Body of pancreas (tissue), 4 donors: ENCODE results near the gene MRPS18A. TPM values are rescaled to one million over a fixed set of nuclear protein-coding genes. Genes with fewer than 3 reads are reported as not detected.

Source experiments
- ATAC-seq: fragments of 150-250 bp; one replicate; pipeline ENCODE4 v1.9.1; 2016
- DNase-seq, 4 donors: peaks; one replicate each; pipeline ENCODE4 v3.0.0-alpha.2; 2019
- H3K27ac ChIP-seq, 4 donors: fragments of 200-600 bp; sonication (generic); 1 replicate in 3 of 4; 2 replicates in 1 of 4; pipeline versions ENCODE4 v1.5.1 to v1.6.1; 2016 to 2019; ENCODE audit warnings: mild to moderate bottlenecking in 1 of 4, mixed read lengths in 1 of 4, moderate library complexity in 1 of 4
- H3K27me3 ChIP-seq, 2 donors: fragments of 200-600 bp; sonication (generic); one replicate each; pipeline ENCODE4 v1.6.0; 2016; ENCODE audit warnings: mild to moderate bottlenecking in 1 of 2
- H3K36me3 ChIP-seq, 2 donors: fragments of 200-600 bp; sonication (generic); replicated peaks in 1 of 2; 2 replicates each; pipeline ENCODE4 v1.5.1; 2016; ENCODE audit warnings: low read depth in 2 of 2; ENCODE audit not compliant: insufficient read depth in 1 of 2
- H3K4me1 ChIP-seq: fragments of 200-600 bp; sonication (generic); one replicate; pipeline ENCODE4 v1.6.0; 2016
- H3K4me3 ChIP-seq, 2 donors: fragments of 200-600 bp; sonication (generic); 1 replicate in 1 of 2; 2 replicates in 1 of 2; pipeline ENCODE4 v1.5.1; 2016 to 2019
- H3K9me3 ChIP-seq, 3 donors: fragments of 200-600 bp; sonication (generic); 1 replicate in 2 of 3; 2 replicates in 1 of 3; pipeline ENCODE4 v1.5.1; 2016
- POLR2A ChIP-seq, 3 donors: fragments of 450-650 bp; IDR thresholded peaks; one replicate each; pipeline ENCODE4 v1.6.1; 2016; ENCODE audit warnings: antibody characterized with exemption in 3 of 3, mild to moderate bottlenecking in 2 of 3
- WGBS, 2 donors: methylation state at CpG; one replicate each; pipeline ENCODE4 v1.1.5; 2017; 5-methylcytosine and 5-hydroxymethylcytosine counted together
- intact Hi-C: fragments of 100-400 bp; cut with DNase I; formaldehyde crosslinking; loops from one replicate; pipeline ENCODE4 v1.15.1; 2023
- total RNA-seq, 2 donors: library from RNA; depleted of rRNA; stranded (reverse); fragments of >200 nt; gene quantifications; one replicate each; pipeline ENCODE4 v1.1.0, GENCODE V29; 2016
- TF ChIP-seq, protein P1 (sequence below), 7 experiments: fragments of 450-650 bp in 4 of 7; fragments of 200-600 bp in 3 of 7; sonication (generic) in 3 of 7; IDR thresholded peaks; one replicate each; pipeline ENCODE4 v1.5.1; 2016 to 2019; ENCODE audit warnings: antibody characterized with exemption in 7 of 7

The MRPS18A gene
- total RNA-seq, 2 donors from 2014 or later = 16.9 to 36.3 TPM

DNA sequence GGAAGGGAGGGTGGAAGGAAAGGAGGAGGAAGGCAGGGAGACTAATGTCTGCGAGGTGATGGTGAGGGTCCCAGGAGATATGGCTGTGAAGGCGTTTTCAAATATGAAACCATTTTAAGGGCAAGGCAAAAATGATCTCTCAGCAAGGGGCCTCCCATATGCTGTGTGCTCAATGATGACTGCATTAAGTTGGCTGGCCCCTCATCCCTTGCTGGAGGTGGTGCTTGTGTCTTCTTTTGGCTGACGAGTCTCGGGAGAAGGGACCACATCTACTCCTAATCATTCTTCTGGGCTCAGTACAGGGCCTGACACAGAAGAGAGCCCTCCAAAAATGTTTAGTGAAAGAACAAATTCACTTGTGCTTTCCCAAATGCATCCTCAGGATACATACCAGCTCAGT is 23.0 kb upstream of the MRPS18A start:
- intact Hi-C loops = no loop called here
- peaks cover 3% of the 10 kb centered on the region for H3K4me1 ChIP-seq
- H3K27ac ChIP-seq = no peak overlapping the region

DNA sequence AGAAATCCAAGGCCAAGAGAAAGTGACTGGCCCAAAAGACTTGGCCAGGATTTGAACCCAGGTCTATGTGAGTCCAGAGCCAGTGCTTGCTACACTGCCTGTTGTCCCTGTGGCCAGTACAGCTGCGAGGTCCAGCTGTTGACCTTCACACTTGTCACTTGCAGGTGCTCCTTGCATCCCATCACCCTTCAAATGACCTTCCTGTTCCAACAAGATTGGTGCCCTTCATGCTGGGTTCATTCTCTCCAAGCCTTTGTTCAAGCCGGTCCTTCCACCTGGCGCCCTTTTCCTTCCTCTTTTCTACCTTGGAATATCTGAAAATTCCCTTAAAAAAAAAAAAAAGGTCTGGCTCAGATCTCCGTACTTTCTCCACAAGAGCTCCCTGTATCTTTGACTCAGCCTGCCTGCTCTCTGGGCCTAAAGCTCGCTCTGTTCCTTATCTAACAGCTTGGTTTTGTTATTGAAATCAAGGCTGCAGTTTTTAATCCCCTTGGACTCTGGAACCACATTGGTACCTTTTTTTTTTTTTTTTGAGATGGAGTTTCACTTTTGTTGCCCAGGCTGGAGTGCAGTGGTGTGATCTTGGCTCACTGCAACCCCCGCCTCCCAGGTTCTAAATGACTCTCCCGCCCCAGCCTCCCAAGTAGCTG is 22.2 kb upstream of the MRPS18A start:
- no peak for ATAC-seq
- no peaks in the 10 kb centered on the region for H3K36me3 ChIP-seq
- no peak for TF ChIP-seq POLR2A (IDR thresholded peaks at IDR 0.05)
- TF ChIP-seq, protein P1, sequence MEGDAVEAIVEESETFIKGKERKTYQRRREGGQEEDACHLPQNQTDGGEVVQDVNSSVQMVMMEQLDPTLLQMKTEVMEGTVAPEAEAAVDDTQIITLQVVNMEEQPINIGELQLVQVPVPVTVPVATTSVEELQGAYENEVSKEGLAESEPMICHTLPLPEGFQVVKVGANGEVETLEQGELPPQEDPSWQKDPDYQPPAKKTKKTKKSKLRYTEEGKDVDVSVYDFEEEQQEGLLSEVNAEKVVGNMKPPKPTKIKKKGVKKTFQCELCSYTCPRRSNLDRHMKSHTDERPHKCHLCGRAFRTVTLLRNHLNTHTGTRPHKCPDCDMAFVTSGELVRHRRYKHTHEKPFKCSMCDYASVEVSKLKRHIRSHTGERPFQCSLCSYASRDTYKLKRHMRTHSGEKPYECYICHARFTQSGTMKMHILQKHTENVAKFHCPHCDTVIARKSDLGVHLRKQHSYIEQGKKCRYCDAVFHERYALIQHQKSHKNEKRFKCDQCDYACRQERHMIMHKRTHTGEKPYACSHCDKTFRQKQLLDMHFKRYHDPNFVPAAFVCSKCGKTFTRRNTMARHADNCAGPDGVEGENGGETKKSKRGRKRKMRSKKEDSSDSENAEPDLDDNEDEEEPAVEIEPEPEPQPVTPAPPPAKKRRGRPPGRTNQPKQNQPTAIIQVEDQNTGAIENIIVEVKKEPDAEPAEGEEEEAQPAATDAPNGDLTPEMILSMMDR (IDR thresholded peaks at IDR 0.05) = no peak
- no peak overlapping the region for H3K27ac ChIP-seq
- peaks cover 11% of the 10 kb centered on the region for H3K4me1 ChIP-seq
- H3K4me3 ChIP-seq = no peak overlapping the region
- no peak for DNase-seq
- intact Hi-C loops = no loop called here
- no peaks in the 10 kb centered on the region for H3K27me3 ChIP-seq
- H3K9me3 ChIP-seq = no peaks in the 10 kb centered on the region
- WGBS, 2 donors = 71 to 77% methylated on average over 7 of the region's 7 CpGs

More for the DNA sequence above, 23.0 kb upstream of the MRPS18A start:
- 46 to 62% methylated on average over 4 of the region's 4 CpGs for WGBS, 2 donors
- no peak for ATAC-seq
- no peak for DNase-seq
- Histone ChIP-seq H3K27me3 (no peaks in the 10 kb centered on the region), H3K36me3 (no peaks in the 10 kb centered on the region), H3K9me3 (no peaks in the 10 kb centered on the region), H3K4me3 (no peak overlapping the region)
- no peak for TF ChIP-seq POLR2A (IDR thresholded peaks at IDR 0.05)
- TF ChIP-seq, protein P1 (IDR thresholded peaks at IDR 0.05) = no peak

DNA sequence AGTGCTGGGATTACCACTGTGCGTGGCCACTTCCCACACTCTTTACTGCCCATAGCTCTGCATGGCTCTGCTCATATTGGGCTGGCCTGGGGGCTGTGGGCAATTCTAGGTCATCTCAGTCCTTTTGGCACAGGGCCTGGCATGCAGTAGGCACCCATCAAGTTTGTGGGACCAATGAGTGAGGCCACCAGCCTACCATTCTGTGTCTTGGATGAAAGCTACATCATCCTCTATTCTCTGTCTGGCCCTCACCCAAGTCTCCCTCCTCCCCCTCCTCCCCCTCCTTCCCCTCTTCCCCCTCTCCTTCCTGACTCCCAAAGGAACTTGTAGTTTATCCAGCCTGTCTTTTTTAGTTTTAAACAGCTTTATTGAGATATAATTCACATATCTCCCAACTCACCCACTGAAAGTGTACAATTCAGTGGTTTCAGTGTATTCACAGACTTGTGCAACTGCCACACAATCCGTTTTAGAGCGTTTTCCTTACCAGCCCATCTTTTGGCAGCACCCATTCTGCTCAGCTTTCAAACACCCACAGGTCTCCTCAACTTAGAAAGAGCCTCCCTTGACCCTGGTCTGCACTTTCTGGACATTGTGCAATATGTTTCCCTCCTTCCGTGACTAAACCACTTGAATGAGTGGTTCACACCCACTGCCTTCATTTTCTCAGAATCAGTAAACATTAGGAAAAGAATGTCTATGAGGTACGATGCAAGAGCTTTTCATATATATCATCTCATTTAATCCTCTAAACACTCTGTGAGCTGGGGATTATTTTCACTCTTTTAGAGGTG is 21.5 kb upstream of the MRPS18A start:
- H3K36me3 ChIP-seq = no peaks in the 10 kb centered on the region
- H3K4me1 ChIP-seq = peaks cover 18% of the 10 kb centered on the region
- DNase-seq (peak in 1 of 4 donors; percentile 33), ATAC-seq (no peak)
- 61 to 66% methylated on average over 4 to 5 of the region's 5 CpGs for WGBS, 2 donors
- H3K4me3 ChIP-seq = no peak overlapping the region
- H3K27ac ChIP-seq = no peak overlapping the region
- H3K9me3 ChIP-seq = no peaks in the 10 kb centered on the region
- no peaks in the 10 kb centered on the region for H3K27me3 ChIP-seq
- intact Hi-C loops = no loop called here
- no peak for TF ChIP-seq POLR2A (IDR thresholded peaks at IDR 0.05)
- TF ChIP-seq, protein P1 (IDR thresholded peaks at IDR 0.05) = no peak

DNA sequence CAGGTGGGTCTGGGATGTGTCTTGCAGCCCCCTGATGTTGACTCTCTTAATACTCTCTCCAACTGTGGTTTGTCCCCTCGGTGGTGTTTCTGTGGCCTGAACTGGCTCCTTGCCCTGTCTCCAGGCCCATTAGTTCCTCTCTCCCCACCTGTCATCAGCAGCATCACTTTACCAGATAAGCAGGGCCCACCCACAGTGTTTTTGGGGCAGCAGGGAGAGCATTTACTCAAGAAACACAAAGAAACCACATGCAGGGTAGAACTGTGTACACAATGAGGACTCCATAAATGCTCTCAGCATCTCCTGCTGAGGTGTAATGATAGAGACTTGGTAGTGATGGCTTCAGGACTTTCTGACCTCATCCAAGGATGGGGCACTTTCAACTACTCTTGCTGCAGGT is 20.2 kb upstream of the MRPS18A start:
- no peak overlapping the region for H3K4me3 ChIP-seq
- no peaks in the 10 kb centered on the region for H3K27me3 ChIP-seq
- ATAC-seq = no peak
- TF ChIP-seq, protein P1 (IDR thresholded peaks at IDR 0.05) = no peak
- no peak for TF ChIP-seq POLR2A (IDR thresholded peaks at IDR 0.05)
- H3K36me3 ChIP-seq = no peaks in the 10 kb centered on the region
- WGBS, 2 donors = 20 to 21% methylated on average over 1 of the region's 1 CpG
- peaks cover 29% of the 10 kb centered on the region for H3K4me1 ChIP-seq
- H3K27ac ChIP-seq = no peak overlapping the region
- H3K9me3 ChIP-seq = no peaks in the 10 kb centered on the region
- no peak for DNase-seq
- intact Hi-C loops = no loop called here
